HepG2 (cell line): Measurements from ENCODE around the gene NDRG2. TPM values are rescaled to one million over a fixed set of nuclear protein-coding genes. Genes with fewer than 3 reads are reported as not detected.

Experiments
- ARID3A ChIP-seq: IDR thresholded peaks from 2 replicates; pipeline ENCODE4 v1.6.1; 2012; ENCODE audit warnings: low read depth, low read length, improper control_type of control experiment
- GABPB1 ChIP-seq: IDR thresholded peaks from 2 replicates; pipeline ENCODE4 v1.6.1; 2016; ENCODE audit warnings: mild to moderate bottlenecking, missing genetic modification reagents, moderate library complexity, missing compliant biosample characterization
- HINFP ChIP-seq: sonication (generic); formaldehyde crosslinking; IDR thresholded peaks from 2 replicates; pipeline ENCODE4 v1.4.0; 2020; ENCODE audit warnings: low read depth, mild to moderate bottlenecking, missing genetic modification reagents
- HOXD1 ChIP-seq: sonication (generic); formaldehyde crosslinking; IDR thresholded peaks from 2 replicates; pipeline ENCODE4 v1.5.0; 2020; ENCODE audit warnings: missing genetic modification reagents
- PAXIP1 ChIP-seq: sonication (generic); formaldehyde crosslinking; conservative IDR thresholded peaks from 2 replicates; pipeline ENCODE4 v1.4.0; 2020; ENCODE audit warnings: mild to moderate bottlenecking, missing genetic modification reagents, moderate library complexity
- POLR2A ChIP-seq, 2 experiments: IDR thresholded peaks; 2 replicates each; pipeline ENCODE4 v1.6.1; 2011; ENCODE audit warnings: low read depth in 2 of 2, low read length in 2 of 2, mild to moderate bottlenecking in 1 of 2, moderate library complexity in 1 of 2; ENCODE audit not compliant: insufficient read depth in 1 of 2
- ZBED4 ChIP-seq: sonication (generic); formaldehyde crosslinking; IDR thresholded peaks from 2 replicates; pipeline ENCODE4 v1.4.0; 2020; ENCODE audit warnings: missing genetic modification reagents, borderline replicate concordance
- ZNF251 ChIP-seq: sonication (generic); formaldehyde crosslinking; IDR thresholded peaks from 2 replicates; pipeline ENCODE4 v1.9.0; 2021; ENCODE audit warnings: mild to moderate bottlenecking, missing genetic modification reagents
- ZNF276 ChIP-seq: sonication (generic); formaldehyde crosslinking; IDR thresholded peaks from 2 replicates; pipeline ENCODE4 v1.4.0; 2020; ENCODE audit warnings: mild to moderate bottlenecking, low read depth, missing genetic modification reagents
- ZNF280B ChIP-seq: sonication (generic); formaldehyde crosslinking; IDR thresholded peaks from 2 replicates; pipeline ENCODE4 v1.5.0; 2020; ENCODE audit warnings: missing genetic modification reagents, mild to moderate bottlenecking, borderline replicate concordance
- ZNF740 ChIP-seq: sonication (generic); formaldehyde crosslinking; IDR thresholded peaks from 2 replicates; pipeline ENCODE4 v1.4.0; 2020; ENCODE audit warnings: missing genetic modification reagents
- polyA plus RNA-seq, 8 experiments: library from polyadenylated mRNA; depleted of rRNA in 3 of 8; stranded (reverse) in 7 of 8; unstranded in 1 of 8; fragments of >200 nt; fragmentation: Illumina TruSeq in 4 of 8; extraction: Trizol in 4 of 8; gene quantifications; 2 replicates each; pipeline versions ENCODE4 v1.2.1 to v1.2.3, GENCODE V29; 2011 to 2016; ENCODE audit warnings: low read depth in 4 of 8, missing spikeins in 1 of 8, mixed read lengths in 1 of 8; ENCODE audit not compliant: insufficient read depth in 1 of 8
- total RNA-seq, 5 experiments: library from RNA; depleted of rRNA; stranded (reverse); fragments of >200 nt; fragmentation: Illumina TruSeq; extraction: Trizol; gene quantifications; 2 replicates each; pipeline ENCODE4 v1.2.3, GENCODE V29; 2016; ENCODE audit warnings: low read depth in 1 of 5

The NDRG2 gene
- total and polyA plus RNA-seq, 2 of the 13 experiments (the other 11 are each of a cell fraction or from before 2014, with no cell fraction given), result 27.2 to 189 TPM

- TF ChIP-seq PAXIP1 (CRISPR knock-in tag), result peak; percentile 54; the same call in 1 of the 2 replicates
- peak; percentile 78 to 80 for TF ChIP-seq POLR2A (IDR thresholded peaks at IDR 0.05; ENCODE audit: insufficient read depth in 1 of 2, low read depth in 2 of 2, low read length in 2 of 2)
- TF ChIP-seq ZNF280B (CRISPR knock-in tag), result peak; percentile 54; the same call in 1 of the 2 replicates
- peak; percentile 81; the same call in 1 of the 2 replicates for TF ChIP-seq GABPB1 (CRISPR knock-in tag)
- no peak for TF ChIP-seq HINFP
- TF ChIP-seq ZBED4 (CRISPR knock-in tag), result peak; percentile 71; the same call in 1 of the 2 replicates
- no peak for TF ChIP-seq ARID3A
- 0 out of 2 replicates have a peak, but pooled peaks have one; percentile 74 for TF ChIP-seq HOXD1
- TF ChIP-seq ZNF251 (CRISPR knock-in tag), result no peak
- 0 out of 2 replicates have a peak, but pooled peaks have one; percentile 38 for TF ChIP-seq ZNF740 (CRISPR knock-in tag)
- no peak for TF ChIP-seq ZNF276 (CRISPR knock-in tag)
Observed at GRCh38 chr14:21024585-21025370, at the start of gene NDRG2 (continued).
